GM10266 (cell line): ENCODE measurements around the gene CFD.
"Not testable (repeated sequence)": the region's sequence is repeated elsewhere in the genome, so short reads cannot be mapped to it uniquely, and the experiment has no call there.

ENCODE experiments used
- DNase-seq: peaks from one replicate; pipeline ENCODE4 v3.0.0; 2012; ENCODE audit errors: extremely low spot score
- TF ChIP-seq, protein P1 (sequence below): IDR thresholded peaks from 2 replicates; pipeline ENCODE4 v1.5.1; 2012; ENCODE audit warnings: mild to moderate bottlenecking, low read depth; ENCODE audit not compliant: control insufficient read depth, insufficient read depth; ENCODE audit errors: missing control alignments

CFD gene

DNA sequence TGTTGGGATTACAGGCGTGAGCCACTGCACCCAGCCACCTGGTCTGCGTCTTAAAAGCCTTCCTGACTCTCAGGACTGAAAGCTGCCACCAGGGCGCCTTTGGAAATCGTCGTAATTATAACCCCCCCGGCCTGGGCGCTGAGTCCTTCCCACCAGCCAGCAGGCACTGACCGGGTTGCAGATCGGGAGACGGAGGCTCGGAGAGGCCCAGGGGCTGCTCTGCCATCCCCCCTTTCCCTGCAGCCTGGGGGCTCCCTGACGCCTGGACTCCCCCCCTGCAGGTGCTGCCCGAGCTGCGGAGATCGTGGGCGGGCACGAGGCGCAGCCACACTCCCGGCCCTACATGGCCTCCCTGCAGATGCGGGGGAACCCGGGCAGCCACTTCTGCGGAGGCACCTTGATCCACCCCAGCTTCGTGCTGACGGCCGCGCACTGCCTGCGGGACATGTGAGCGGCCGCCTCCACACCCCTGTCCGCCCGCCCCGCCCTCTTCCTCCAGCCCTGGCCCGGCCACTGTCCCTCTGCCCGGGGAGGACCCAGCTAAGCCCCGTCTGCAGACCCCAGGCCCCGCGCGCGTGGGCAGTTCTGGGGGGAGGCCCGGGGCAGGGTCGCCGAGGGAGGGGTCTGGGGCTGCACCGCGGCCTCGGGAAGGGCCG is 16.2 kb upstream of the CFD start:
- no peak for DNase-seq
- TF ChIP-seq, protein P1, sequence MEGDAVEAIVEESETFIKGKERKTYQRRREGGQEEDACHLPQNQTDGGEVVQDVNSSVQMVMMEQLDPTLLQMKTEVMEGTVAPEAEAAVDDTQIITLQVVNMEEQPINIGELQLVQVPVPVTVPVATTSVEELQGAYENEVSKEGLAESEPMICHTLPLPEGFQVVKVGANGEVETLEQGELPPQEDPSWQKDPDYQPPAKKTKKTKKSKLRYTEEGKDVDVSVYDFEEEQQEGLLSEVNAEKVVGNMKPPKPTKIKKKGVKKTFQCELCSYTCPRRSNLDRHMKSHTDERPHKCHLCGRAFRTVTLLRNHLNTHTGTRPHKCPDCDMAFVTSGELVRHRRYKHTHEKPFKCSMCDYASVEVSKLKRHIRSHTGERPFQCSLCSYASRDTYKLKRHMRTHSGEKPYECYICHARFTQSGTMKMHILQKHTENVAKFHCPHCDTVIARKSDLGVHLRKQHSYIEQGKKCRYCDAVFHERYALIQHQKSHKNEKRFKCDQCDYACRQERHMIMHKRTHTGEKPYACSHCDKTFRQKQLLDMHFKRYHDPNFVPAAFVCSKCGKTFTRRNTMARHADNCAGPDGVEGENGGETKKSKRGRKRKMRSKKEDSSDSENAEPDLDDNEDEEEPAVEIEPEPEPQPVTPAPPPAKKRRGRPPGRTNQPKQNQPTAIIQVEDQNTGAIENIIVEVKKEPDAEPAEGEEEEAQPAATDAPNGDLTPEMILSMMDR = no peak

GRCh38 chr19:843836-844545 is 15.5 kb upstream of the CFD start:
- TF ChIP-seq, protein P1 = no peak
- DNase-seq = no peak

DNA sequence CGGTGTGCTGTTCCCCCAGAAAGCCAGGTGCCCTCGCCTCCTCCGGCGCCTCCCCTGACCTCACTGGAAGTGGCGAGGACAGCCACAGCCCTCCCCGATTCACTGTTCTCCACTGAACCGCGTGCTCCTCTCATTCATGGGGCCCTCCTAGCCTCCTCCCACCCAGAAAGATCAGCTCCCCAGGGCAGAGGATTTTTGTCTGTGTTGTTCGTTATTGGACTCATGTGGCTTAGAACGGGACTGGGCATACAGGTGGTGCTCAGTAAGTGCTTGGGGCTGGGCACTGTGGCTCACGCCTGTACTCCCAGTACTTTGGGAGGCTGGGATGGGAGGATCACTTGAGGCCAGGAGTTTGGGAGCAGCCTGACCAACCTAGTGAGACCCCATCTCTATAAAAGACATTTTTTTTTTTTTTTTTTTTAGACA is 14.9 kb upstream of the CFD start:
- DNase-seq = no peak
- TF ChIP-seq, protein P1 = no peak

DNA sequence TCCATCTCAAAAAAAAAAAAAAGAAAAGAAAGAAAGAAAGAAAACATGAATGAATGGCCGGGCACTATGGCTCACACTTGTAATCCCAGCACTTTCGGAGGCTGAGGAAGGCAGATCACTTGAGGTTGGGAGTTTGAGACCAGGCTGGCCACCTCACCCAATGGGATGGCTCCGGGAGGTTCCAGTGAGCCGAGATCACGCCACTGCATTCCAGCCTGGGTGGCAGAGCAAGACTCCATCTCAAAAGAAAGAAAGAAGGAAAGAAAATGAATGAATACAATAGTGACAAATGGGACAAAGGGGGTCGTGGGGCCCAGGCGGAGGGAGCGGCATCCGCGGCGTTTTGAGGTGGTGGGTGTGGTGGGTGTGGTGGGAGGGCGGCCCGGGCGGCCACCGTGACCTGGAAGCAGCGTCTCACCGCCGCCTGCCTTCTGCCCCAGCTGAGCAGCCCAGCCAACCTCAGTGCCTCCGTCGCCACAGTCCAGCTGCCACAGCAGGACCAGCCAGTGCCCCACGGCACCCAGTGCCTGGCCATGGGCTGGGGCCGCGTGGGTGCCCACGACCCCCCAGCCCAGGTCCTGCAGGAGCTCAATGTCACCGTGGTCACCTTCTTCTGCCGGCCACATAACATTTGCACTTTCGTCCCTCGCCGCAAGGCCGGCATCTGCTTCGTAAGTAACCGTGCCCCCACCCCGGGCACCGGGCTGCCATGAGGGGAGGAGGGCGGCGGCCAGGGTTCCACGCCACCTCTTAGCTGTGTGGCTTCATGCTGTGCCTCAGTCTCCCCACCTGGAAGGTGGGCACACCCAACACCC is 13.6 kb upstream of the CFD start:
- TF ChIP-seq, protein P1 = no peak
- no peak for DNase-seq

GRCh38 chr19:848386-848921 is 11.0 kb upstream of the CFD start:
- TF ChIP-seq, protein P1 = no peak
- DNase-seq = no peak

GRCh38 chr19:849195-849594 is 10.3 kb upstream of the CFD start:
- DNase-seq = not testable (repeated sequence)

DNA sequence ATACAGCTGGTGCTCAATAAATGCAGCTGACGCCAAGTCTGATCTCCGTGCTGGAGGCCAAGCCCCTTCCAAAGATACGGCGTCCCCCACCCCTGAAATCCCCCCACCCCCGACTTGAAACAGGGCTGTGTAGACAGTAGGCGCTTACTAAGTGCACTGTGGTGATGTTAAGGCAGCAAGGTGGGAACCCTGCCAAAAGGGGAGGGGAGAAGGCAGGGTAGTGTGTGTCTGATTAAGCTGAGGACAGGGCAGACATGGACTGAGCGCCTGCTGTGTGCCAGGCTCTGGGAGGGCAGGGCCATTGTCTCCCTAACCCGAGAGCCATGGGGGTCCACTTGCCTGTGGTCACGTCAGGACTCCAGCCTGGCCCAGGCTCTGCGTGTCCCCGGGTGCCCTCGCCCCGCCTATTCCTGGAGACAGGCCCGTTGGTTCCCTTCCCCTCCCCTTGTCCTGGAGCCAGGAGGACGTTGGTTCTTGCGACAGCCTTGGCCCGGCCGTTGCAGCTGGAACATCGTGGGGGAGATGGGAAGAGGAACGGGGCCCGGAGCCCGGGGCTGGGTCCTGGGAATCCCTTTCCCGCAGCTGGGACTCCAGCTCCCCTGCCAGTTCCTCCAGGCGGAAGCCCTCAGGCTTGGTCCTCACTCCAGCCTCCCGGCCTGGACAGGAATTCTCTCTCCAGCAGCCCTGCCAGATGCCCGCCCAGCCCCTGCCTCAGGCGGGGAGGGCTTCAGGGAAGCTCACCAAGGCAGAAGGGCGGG is 9.1 kb upstream of the CFD start:
- DNase-seq = no peak

More for the DNA sequence above, 9.1 kb upstream of the CFD start:
- TF ChIP-seq, protein P1 = no peak
